Transverse colon (tissue), 4 donors: ENCODE measurements around the gene CLEC19A.

ENCODE experiments used
- CTCF ChIP-seq, 5 experiments: fragments of 200-600 bp in 3 of 5; fragments of 450-650 bp in 2 of 5; sonication (generic) in 3 of 5; IDR thresholded peaks; 1 replicate in 2 of 5; 2 replicates in 3 of 5; pipeline ENCODE4 v1.5.1; 2016 to 2017; ENCODE audit warnings: antibody characterized with exemption in 5 of 5, inconsistent platforms in 3 of 5, mild to moderate bottlenecking in 2 of 5, moderate library complexity in 1 of 5
- POLR2A ChIP-seq: fragments of 450-650 bp; IDR thresholded peaks from one replicate; pipeline ENCODE4 v1.6.1; 2016; ENCODE audit warnings: antibody characterized with exemption, mild to moderate bottlenecking, moderate library complexity
- POLR2AphosphoS5 ChIP-seq, 3 donors: sonication (generic); formaldehyde crosslinking; IDR thresholded peaks; one replicate each; pipeline ENCODE4 v1.6.1; 2016; ENCODE audit warnings: antibody characterized with exemption in 3 of 3

- TF ChIP-seq CTCF (IDR thresholded peaks at IDR 0.05) (no peak), POLR2A (no peak), POLR2AphosphoS5 (IDR thresholded peaks at IDR 0.05) (no peak)
These were observed 60.9 kb downstream of the CLEC19A start for GRCh38 chr16:19346335-19346922.
